Muscle layer of colon (tissue), 2 donors: Measurements from ENCODE around the gene CARD9.
"Not testable (repeated sequence)": the region's sequence is repeated elsewhere in the genome, so short reads cannot be mapped to it uniquely, and the experiment has no call there.

ENCODE experiments used
- H3K27ac ChIP-seq: one replicate; pipeline ENCODE4 v1.7.0; 2013; ENCODE audit warnings: low read depth, mild to moderate bottlenecking, low read length, moderate library complexity
- H3K27me3 ChIP-seq, 2 donors: one replicate each; pipeline ENCODE4 v1.7.0; 2013; ENCODE audit warnings: low read length in 2 of 2, mild to moderate bottlenecking in 2 of 2; ENCODE audit not compliant: insufficient read depth in 2 of 2, control insufficient read depth in 1 of 2
- H3K36me3 ChIP-seq: one replicate; pipeline ENCODE4 v1.7.0; 2013; ENCODE audit warnings: mild to moderate bottlenecking, low read length; ENCODE audit not compliant: insufficient read depth
- H3K4me1 ChIP-seq: one replicate; pipeline ENCODE4 v1.7.0; 2013; ENCODE audit warnings: mild to moderate bottlenecking, low read length; ENCODE audit not compliant: insufficient read depth
- H3K4me3 ChIP-seq, 2 donors: one replicate each; pipeline ENCODE4 v1.7.0; 2013; ENCODE audit warnings: low read length in 2 of 2, low read depth in 1 of 2, mild to moderate bottlenecking in 1 of 2, moderate library complexity in 1 of 2
- H3K9ac ChIP-seq: one replicate; pipeline ENCODE4 v1.7.0; 2013; ENCODE audit warnings: low read length
- H3K9me3 ChIP-seq: one replicate; pipeline ENCODE4 v1.7.0; 2013; ENCODE audit warnings: mild to moderate bottlenecking, low read length
- donor health status: abdominal sarcoma.
- donor health status: Adenocarcinoma of cecum.

The CARD9 gene

GRCh38 chr9:136320972-136321371 is 52.5 kb downstream of the CARD9 start:
- H3K9me3 ChIP-seq, H3K4me1 ChIP-seq, H3K9ac ChIP-seq, H3K27me3 ChIP-seq, H3K36me3 ChIP-seq, H3K4me3 ChIP-seq, H3K27ac ChIP-seq: not testable (repeated sequence)

GRCh38 chr9:136319955-136320354 is 53.5 kb downstream of the CARD9 start:
- H3K9ac ChIP-seq, H3K27me3 ChIP-seq, H3K9me3 ChIP-seq, H3K4me1 ChIP-seq, H3K27ac ChIP-seq, H3K36me3 ChIP-seq, H3K4me3 ChIP-seq: not testable (repeated sequence)

- H3K9ac ChIP-seq, H3K36me3 ChIP-seq, H3K27me3 ChIP-seq, H3K4me3 ChIP-seq, H3K9me3 ChIP-seq, H3K4me1 ChIP-seq, H3K27ac ChIP-seq: not testable (repeated sequence)
Observed at GRCh38 chr9:136319244-136319643, 54.2 kb downstream of the CARD9 start.

- H3K36me3 ChIP-seq: no peaks in the 10 kb centered on the region
- no peak overlapping the region for H3K4me3 ChIP-seq
- no peaks in the 10 kb centered on the region for H3K4me1 ChIP-seq
- no peaks in the 10 kb centered on the region for H3K9me3 ChIP-seq
- no peak overlapping the region for H3K27ac ChIP-seq
- H3K9ac ChIP-seq: no peak overlapping the region
- no peaks in the 10 kb centered on the region for H3K27me3 ChIP-seq
Observed at GRCh38 chr9:136318776-136319241, 54.7 kb downstream of the CARD9 start.

GRCh38 chr9:136318111-136318775 is 55.2 kb downstream of the CARD9 start:
- H3K27me3 ChIP-seq: no peaks in the 10 kb centered on the region
- no peaks in the 10 kb centered on the region for H3K36me3 ChIP-seq
- H3K9ac ChIP-seq: no peak overlapping the region
- H3K4me1 ChIP-seq: no peaks in the 10 kb centered on the region
- no peaks in the 10 kb centered on the region for H3K9me3 ChIP-seq
- no peak overlapping the region for H3K27ac ChIP-seq
- no peak overlapping the region for H3K4me3 ChIP-seq

- H3K27ac ChIP-seq: no peak overlapping the region
- H3K36me3 ChIP-seq: no peaks in the 10 kb centered on the region
- H3K9me3 ChIP-seq: no peaks in the 10 kb centered on the region
- H3K9ac ChIP-seq: no peak overlapping the region
- H3K4me1 ChIP-seq: no peaks in the 10 kb centered on the region
- no peak overlapping the region for H3K4me3 ChIP-seq
- H3K27me3 ChIP-seq: no peaks in the 10 kb centered on the region
Observed at GRCh38 chr9:136317695-136318094, 55.8 kb downstream of the CARD9 start.

GRCh38 chr9:136316896-136317676 is 56.4 kb downstream of the CARD9 start:
- Histone ChIP-seq H3K27me3 (peaks cover 0 to 2% of the 10 kb centered on the region in 2 donors), H3K4me1 (no peaks in the 10 kb centered on the region), H3K9ac (no peak overlapping the region), H3K4me3 (no peak overlapping the region), H3K27ac (no peak overlapping the region), H3K9me3 (no peaks in the 10 kb centered on the region), H3K36me3 (no peaks in the 10 kb centered on the region)

- H3K4me3 ChIP-seq: no peak overlapping the region
- H3K4me1 ChIP-seq: no peaks in the 10 kb centered on the region
- no peak overlapping the region for H3K27ac ChIP-seq
- H3K36me3 ChIP-seq: no peaks in the 10 kb centered on the region
- H3K9ac ChIP-seq: no peak overlapping the region
- H3K9me3 ChIP-seq: no peaks in the 10 kb centered on the region
- peaks cover 0 to 10% of the 10 kb centered on the region in 2 donors for H3K27me3 ChIP-seq
Observed at GRCh38 chr9:136316271-136316751, 57.2 kb downstream of the CARD9 start.

GRCh38 chr9:136314944-136315343 is 58.5 kb downstream of the CARD9 start:
- Histone ChIP-seq H3K9ac (no peak overlapping the region), H3K9me3 (no peaks in the 10 kb centered on the region), H3K4me3 (no peak overlapping the region), H3K27ac (no peak overlapping the region), H3K36me3 (no peaks in the 10 kb centered on the region), H3K4me1 (no peaks in the 10 kb centered on the region), H3K27me3 (peaks cover 0 to 20% of the 10 kb centered on the region in 2 donors)

GRCh38 chr9:136314056-136314416 is 59.4 kb downstream of the CARD9 start:
- peaks cover 0 to 26% of the 10 kb centered on the region in 2 donors for H3K27me3 ChIP-seq
- H3K4me1 ChIP-seq: no peaks in the 10 kb centered on the region
- H3K9ac ChIP-seq: no peak overlapping the region
- no peak overlapping the region for H3K27ac ChIP-seq
- no peaks in the 10 kb centered on the region for H3K9me3 ChIP-seq
- no peaks in the 10 kb centered on the region for H3K36me3 ChIP-seq
- no peak overlapping the region for H3K4me3 ChIP-seq
